Middle frontal gyrus (tissue), 1 donor: ENCODE results near the gene WFIKKN1.

Experiments used
- DNase-seq: peaks from one replicate; pipeline ENCODE4 v3.0.0-alpha.2; 2015; ENCODE audit warnings: low spot score; ENCODE audit errors: extremely low spot score

WFIKKN1 gene

GRCh38 chr16:622920-623280, 7.9 kb upstream of the WFIKKN1 start:
- no peak for DNase-seq

- DNase-seq, result no peak
Observed at GRCh38 chr16:624526-625070, 6.2 kb upstream of the WFIKKN1 start.

GRCh38 chr16:625117-625976, 5.4 kb upstream of the WFIKKN1 start:
- no peak for DNase-seq

- DNase-seq, result no peak
Observed at GRCh38 chr16:625977-626765, 4.6 kb upstream of the WFIKKN1 start.

GRCh38 chr16:626787-627453, 3.9 kb upstream of the WFIKKN1 start:
- peak; percentile 33 for DNase-seq

- DNase-seq, result no peak
Observed at GRCh38 chr16:627454-628239, 3.1 kb upstream of the WFIKKN1 start.

GRCh38 chr16:628321-629061, 2.3 kb upstream of the WFIKKN1 start:
- no peak for DNase-seq

GRCh38 chr16:629185-629832, 1.5 kb upstream of the WFIKKN1 start:
- no peak for DNase-seq

GRCh38 chr16:629833-630248, 944 bp upstream of the WFIKKN1 start:
- no peak for DNase-seq

- no peak for DNase-seq
Observed at GRCh38 chr16:630249-630814, 453 bp upstream of the WFIKKN1 start.

GRCh38 chr16:631808-632358, 1.1 kb downstream of the WFIKKN1 start:
- DNase-seq, result no peak

- no peak for DNase-seq
Observed at GRCh38 chr16:632486-633335, 1.9 kb downstream of the WFIKKN1 start.

GRCh38 chr16:633336-634050, 2.7 kb downstream of the WFIKKN1 start:
- DNase-seq, result no peak

- DNase-seq, result no peak
Observed at GRCh38 chr16:634051-634670, 3.4 kb downstream of the WFIKKN1 start.

GRCh38 chr16:634996-635395, 4.2 kb downstream of the WFIKKN1 start:
- no peak for DNase-seq

- no peak for DNase-seq
Observed at GRCh38 chr16:635573-636205, 4.9 kb downstream of the WFIKKN1 start.
